NCI-H460 (cell line): ENCODE results near the gene PHOX2B. TPM values are rescaled to one million over a fixed set of nuclear protein-coding genes. Genes with fewer than 3 reads are reported as not detected.
"Not testable (repeated sequence)": the region's sequence is repeated elsewhere in the genome, so short reads cannot be mapped to it uniquely, and the experiment has no call there.

ENCODE experiments used
- DNase-seq: peaks from one replicate; pipeline ENCODE4 v3.0.0-alpha.2; 2016; ENCODE audit warnings: low read depth; ENCODE audit errors: extremely low read depth
- small RNA-seq, 2 experiments: library from RNA; depleted of rRNA; stranded (forward); fragments of <200 nt; gene quantifications; one replicate each; pipeline ENCODE3, GENCODE V24; 2014
- total RNA-seq: library from RNA; depleted of rRNA; stranded (reverse); fragments of >200 nt; shearing (Covaris generic); gene quantifications from 2 replicates; pipeline ENCODE4 v1.2.3, GENCODE V29; 2014; rRNA removed

The PHOX2B gene
- total RNA-seq, 1 experiment from 2014 or later: not detected

- DNase-seq: no peak
These were observed 34.0 kb downstream of the PHOX2B start for GRCh38 chr4:41714364-41715000.

- DNase-seq: no peak
These were observed 34.8 kb downstream of the PHOX2B start for GRCh38 chr4:41713768-41714167.

DNA sequence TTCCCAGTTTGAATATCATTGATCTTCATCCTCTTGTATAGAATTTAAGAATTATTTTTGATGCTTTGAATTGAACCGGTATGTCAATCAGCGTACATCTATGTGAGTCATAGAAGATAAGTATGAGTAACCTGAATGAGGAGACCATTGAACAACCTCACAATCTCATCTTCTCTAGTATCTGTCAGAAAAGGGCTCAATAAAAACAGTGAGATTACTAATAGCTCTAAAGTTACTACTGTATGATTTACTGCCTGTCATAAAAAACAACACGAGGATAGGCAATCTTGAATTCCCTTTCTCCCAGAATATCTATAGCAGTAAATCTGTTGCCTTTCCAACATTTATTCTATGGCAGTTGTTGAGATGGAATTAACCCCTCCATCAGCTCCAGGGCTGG is 36.1 kb downstream of the PHOX2B start:
- DNase-seq: no peak

- DNase-seq: not testable (repeated sequence)
These were observed 36.9 kb downstream of the PHOX2B start for GRCh38 chr4:41711654-41712053.

- peak; percentile 53 for DNase-seq
These were observed 38.6 kb downstream of the PHOX2B start for GRCh38 chr4:41709844-41710481.

DNA sequence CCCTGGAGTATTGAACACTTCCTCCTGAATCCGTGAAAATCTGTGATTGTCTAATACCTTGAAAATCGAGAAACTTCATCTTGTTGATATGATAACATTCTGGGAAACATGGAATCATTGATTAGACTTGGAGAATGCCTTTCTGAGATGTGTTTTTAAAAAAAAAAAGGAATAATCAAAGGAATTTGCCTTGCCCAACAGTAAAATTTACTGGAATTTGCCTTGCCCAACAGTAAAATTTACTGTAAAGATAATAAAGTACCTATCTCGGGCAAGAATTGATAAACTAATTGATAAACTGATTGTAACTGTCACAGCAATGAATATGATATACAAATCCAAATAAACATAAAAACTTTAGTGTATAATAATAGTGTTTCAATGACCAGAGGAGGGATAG is 44.7 kb downstream of the PHOX2B start:
- no peak for DNase-seq

GRCh38 chr4:41702770-41703169 is 45.8 kb downstream of the PHOX2B start:
- no peak for DNase-seq

- no peak for DNase-seq
These were observed 46.5 kb downstream of the PHOX2B start for GRCh38 chr4:41701983-41702382.

GRCh38 chr4:41696763-41697162 is 51.8 kb downstream of the PHOX2B start:
- no peak for DNase-seq

DNA sequence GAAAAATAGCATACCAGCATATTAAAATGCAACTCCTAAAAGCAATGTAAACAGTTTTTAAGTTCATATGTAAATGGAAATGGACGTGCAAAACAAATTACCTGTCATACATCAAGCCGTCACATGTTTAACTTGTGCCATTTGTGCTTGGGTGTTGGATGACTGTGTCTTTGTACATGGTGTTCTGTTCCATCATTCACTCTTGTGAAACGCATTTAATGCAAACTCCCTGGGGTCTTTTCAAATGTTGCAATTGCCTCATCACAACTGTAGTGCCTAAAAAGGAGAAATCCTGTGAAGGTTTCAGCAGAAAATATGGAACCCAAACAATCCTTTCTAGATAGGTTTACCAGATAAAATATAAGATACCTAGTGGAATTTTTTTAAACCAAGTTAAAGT is 52.4 kb downstream of the PHOX2B start:
- DNase-seq: no peak

Small RNA genes lying within 50 kb of the gene (small RNA-seq; reads per million reads assigned to genes)
- gene RNU1-49P: 0 reads per million in 2 experiments

Other genes with a start within 250 kb of the PHOX2B start
- 295 and 308 TPM in 2 replicates for gene LIMCH1, start 210.6 kb downstream of the PHOX2B start, total RNA-seq
- gene TMEM33, start 186.7 kb upstream of the PHOX2B start, total RNA-seq: 134 and 143 TPM in 2 replicates
- gene DCAF4L1, start 233.0 kb upstream of the PHOX2B start, total RNA-seq: 0.40 and 0.50 TPM in 2 replicates
- gene SLC30A9, start 241.8 kb upstream of the PHOX2B start, total RNA-seq: 51.2 and 52.6 TPM in 2 replicates